ENCODE results near the gene MYL3. TPM values are rescaled to one million over a fixed set of nuclear protein-coding genes. Genes with fewer than 3 reads are reported as not detected.

Gene MYL3
- total and polyA plus RNA-seq, 2 experiments from 2014 or later = not detected

DNA sequence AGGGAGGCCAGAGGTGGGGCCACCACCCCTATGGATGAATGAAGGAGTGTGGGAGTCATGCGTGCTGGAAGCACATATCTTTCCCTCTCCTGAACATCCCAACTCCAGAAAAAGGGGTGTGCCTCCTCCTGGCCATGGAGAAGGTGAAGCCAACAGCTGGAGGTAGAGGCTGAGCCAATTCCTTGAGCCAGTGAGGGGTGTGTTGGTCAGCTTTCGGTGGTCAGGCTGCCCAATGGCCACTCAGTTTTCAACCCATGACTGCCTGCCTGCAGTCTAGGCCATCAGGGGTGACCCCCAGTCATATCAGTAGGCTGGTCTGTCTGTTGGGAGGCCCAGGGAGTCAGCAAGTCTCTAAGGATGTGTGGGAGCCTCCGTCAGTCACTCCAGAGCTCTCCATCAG is 27.9 kb upstream of the MYL3 start:
- Mint-ChIP-seq H3K27ac (no peak overlapping the region), H3K9me3 (no peaks in the 10 kb centered on the region), H3K36me3 (ENCODE audit: low read depth) (no peaks in the 10 kb centered on the region), H3K4me1 (peaks cover 15% of the 10 kb centered on the region), H3K4me3 (no peak overlapping the region), H3K27me3 (ENCODE audit: insufficient read depth, low read depth, poor library complexity) (peaks cover 77% of the 10 kb centered on the region)
- Histone ChIP-seq H3K27me3 (ENCODE audit: insufficient read depth) (peaks cover 69% of the 10 kb centered on the region), H3K36me3 (ENCODE audit: insufficient read depth) (no peaks in the 10 kb centered on the region), H2AFZ (no peak overlapping the region), H3K4me1 (ENCODE audit: insufficient read depth) (peaks cover 28% of the 10 kb centered on the region), H3K4me2 (no peak overlapping the region), H3K9me2 (ENCODE audit: insufficient read depth) (no peaks in the 10 kb centered on the region), H3F3A (replicated peaks; ENCODE audit: low read depth) (no peaks in the 10 kb centered on the region), H3K27ac (ENCODE audit: low read depth) (no peak overlapping the region), H3K4me3 (no peak overlapping the region), H3K79me2 (replicated peaks; ENCODE audit: insufficient read depth) (no peaks in the 10 kb centered on the region), H4K20me1 (replicated peaks; ENCODE audit: insufficient read depth) (no peaks in the 10 kb centered on the region)
- ATAC-seq (no peak), DNase-seq (ENCODE audit: low spot score) (no peak)
- no peak for TF ChIP-seq EZH2 (IDR thresholded peaks at IDR 0.05; ENCODE audit: low read depth, unreplicated experiment)
- TF ChIP-seq, protein P1, sequence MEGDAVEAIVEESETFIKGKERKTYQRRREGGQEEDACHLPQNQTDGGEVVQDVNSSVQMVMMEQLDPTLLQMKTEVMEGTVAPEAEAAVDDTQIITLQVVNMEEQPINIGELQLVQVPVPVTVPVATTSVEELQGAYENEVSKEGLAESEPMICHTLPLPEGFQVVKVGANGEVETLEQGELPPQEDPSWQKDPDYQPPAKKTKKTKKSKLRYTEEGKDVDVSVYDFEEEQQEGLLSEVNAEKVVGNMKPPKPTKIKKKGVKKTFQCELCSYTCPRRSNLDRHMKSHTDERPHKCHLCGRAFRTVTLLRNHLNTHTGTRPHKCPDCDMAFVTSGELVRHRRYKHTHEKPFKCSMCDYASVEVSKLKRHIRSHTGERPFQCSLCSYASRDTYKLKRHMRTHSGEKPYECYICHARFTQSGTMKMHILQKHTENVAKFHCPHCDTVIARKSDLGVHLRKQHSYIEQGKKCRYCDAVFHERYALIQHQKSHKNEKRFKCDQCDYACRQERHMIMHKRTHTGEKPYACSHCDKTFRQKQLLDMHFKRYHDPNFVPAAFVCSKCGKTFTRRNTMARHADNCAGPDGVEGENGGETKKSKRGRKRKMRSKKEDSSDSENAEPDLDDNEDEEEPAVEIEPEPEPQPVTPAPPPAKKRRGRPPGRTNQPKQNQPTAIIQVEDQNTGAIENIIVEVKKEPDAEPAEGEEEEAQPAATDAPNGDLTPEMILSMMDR (conservative IDR thresholded peaks at IDR 0.05; ENCODE audit: low read depth in 2 of 2) = no peak
- no peak for TF ChIP-seq STAT1 (IDR thresholded peaks at IDR 0.05; ENCODE audit: unreplicated experiment)
- no peak for TF ChIP-seq NANOG (IDR thresholded peaks at IDR 0.05; ENCODE audit: borderline replicate concordance)
- no peak for TF ChIP-seq ZNF331 (CRISPR knock-in tag; IDR thresholded peaks at IDR 0.05; ENCODE audit: low read depth)
- no peak for TF ChIP-seq ZNF462 (CRISPR knock-in tag; IDR thresholded peaks at IDR 0.05)
- no peak for TF ChIP-seq EZH2phosphoT487 (IDR thresholded peaks at IDR 0.05; ENCODE audit: unreplicated experiment)
- no peak for TF ChIP-seq CREB1 (CRISPR knock-in tag; IDR thresholded peaks at IDR 0.05; ENCODE audit: low read depth)
- TF ChIP-seq, protein P2, sequence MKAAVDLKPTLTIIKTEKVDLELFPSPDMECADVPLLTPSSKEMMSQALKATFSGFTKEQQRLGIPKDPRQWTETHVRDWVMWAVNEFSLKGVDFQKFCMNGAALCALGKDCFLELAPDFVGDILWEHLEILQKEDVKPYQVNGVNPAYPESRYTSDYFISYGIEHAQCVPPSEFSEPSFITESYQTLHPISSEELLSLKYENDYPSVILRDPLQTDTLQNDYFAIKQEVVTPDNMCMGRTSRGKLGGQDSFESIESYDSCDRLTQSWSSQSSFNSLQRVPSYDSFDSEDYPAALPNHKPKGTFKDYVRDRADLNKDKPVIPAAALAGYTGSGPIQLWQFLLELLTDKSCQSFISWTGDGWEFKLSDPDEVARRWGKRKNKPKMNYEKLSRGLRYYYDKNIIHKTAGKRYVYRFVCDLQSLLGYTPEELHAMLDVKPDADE (IDR thresholded peaks at IDR 0.05) = no peak
- no peak for TF ChIP-seq POLR2AphosphoS5 (IDR thresholded peaks at IDR 0.05; ENCODE audit: low read depth)
- TF ChIP-seq REST (IDR thresholded peaks at IDR 0.05; ENCODE audit: unreplicated experiment) = no peak
- TF ChIP-seq JUNB (IDR thresholded peaks at IDR 0.05; ENCODE audit: unreplicated experiment) = no peak
